Suprapubic skin (tissue), 4 donors: Measurements from ENCODE around the gene C19orf73.

Experiments used
- EP300 ChIP-seq: sonication (generic); formaldehyde crosslinking; IDR thresholded peaks from one replicate; pipeline ENCODE4 v1.6.1; 2017; ENCODE audit warnings: antibody characterized with exemption
- POLR2A ChIP-seq, 2 donors: fragments of 450-650 bp; IDR thresholded peaks; one replicate each; pipeline ENCODE4 v1.6.1; 2017; ENCODE audit warnings: antibody characterized with exemption in 2 of 2, mild to moderate bottlenecking in 2 of 2, moderate library complexity in 2 of 2
- POLR2AphosphoS5 ChIP-seq, 3 donors: sonication (generic); formaldehyde crosslinking; IDR thresholded peaks; one replicate each; pipeline ENCODE4 v1.6.1; 2017; ENCODE audit warnings: antibody characterized with exemption in 3 of 3
- TF ChIP-seq, protein P1 (sequence below), 2 donors: fragments of 200-600 bp in 1 of 2; fragments of 450-650 bp in 1 of 2; sonication (generic) in 1 of 2; IDR thresholded peaks; one replicate each; pipeline ENCODE4 v1.5.1; 2016 to 2019; ENCODE audit warnings: antibody characterized with exemption in 2 of 2, mild to moderate bottlenecking in 1 of 2, moderate library complexity in 1 of 2

DNA sequence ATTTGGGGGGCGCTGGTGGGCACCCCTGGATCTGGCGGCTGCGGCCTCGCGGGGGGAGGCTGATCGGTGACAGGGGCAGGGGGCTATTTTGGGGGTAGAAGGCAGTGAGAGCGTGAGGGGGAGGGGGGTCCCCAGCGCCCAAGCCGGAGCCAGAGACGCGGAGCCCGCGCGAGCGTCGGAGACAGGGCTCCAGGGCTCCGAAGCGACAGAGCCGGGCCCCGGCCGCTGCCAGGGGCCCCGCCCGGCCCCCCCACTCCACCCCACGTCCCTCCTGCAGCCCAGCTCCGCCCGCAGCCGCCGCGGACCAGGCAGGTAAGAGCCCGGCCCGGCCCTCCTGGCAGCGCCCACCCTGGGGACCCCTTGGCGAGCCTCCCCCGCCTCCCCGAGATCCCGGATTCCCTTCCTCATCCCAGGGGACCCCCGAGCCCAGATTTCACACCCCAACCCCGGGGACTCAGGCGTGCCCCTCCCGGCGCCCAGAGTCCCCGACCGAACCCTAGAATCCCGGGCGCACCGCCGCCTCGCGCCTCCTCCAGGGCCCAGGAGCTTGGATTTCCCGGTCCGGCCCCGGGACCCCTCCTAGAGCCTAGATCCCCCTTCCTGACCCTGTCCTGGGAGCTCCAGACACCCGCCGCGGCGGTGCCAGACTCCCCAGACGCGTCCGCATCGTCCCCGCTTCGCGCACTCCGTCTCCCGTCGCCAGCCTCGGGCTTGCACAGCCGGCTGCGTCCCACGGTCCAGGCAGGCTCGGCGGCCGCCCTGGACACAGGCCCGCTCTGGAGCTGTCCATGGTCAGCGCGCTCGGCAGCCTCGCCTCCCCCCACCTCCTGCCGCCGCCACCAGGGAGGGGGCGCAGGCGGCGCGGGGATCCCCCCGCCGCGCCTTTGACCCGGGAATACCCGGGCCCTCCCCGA is 725 bp upstream of the C19orf73 start, which contains the start of gene PPFIA3:
- TF ChIP-seq, protein P1, sequence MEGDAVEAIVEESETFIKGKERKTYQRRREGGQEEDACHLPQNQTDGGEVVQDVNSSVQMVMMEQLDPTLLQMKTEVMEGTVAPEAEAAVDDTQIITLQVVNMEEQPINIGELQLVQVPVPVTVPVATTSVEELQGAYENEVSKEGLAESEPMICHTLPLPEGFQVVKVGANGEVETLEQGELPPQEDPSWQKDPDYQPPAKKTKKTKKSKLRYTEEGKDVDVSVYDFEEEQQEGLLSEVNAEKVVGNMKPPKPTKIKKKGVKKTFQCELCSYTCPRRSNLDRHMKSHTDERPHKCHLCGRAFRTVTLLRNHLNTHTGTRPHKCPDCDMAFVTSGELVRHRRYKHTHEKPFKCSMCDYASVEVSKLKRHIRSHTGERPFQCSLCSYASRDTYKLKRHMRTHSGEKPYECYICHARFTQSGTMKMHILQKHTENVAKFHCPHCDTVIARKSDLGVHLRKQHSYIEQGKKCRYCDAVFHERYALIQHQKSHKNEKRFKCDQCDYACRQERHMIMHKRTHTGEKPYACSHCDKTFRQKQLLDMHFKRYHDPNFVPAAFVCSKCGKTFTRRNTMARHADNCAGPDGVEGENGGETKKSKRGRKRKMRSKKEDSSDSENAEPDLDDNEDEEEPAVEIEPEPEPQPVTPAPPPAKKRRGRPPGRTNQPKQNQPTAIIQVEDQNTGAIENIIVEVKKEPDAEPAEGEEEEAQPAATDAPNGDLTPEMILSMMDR (IDR thresholded peaks at IDR 0.05), result no peak
- no peak for TF ChIP-seq POLR2AphosphoS5 (IDR thresholded peaks at IDR 0.05)
- TF ChIP-seq EP300, result no peak
- TF ChIP-seq POLR2A (IDR thresholded peaks at IDR 0.05), result no peak
